Measurements from ENCODE around the gene STXBP5.

STXBP5 gene

DNA sequence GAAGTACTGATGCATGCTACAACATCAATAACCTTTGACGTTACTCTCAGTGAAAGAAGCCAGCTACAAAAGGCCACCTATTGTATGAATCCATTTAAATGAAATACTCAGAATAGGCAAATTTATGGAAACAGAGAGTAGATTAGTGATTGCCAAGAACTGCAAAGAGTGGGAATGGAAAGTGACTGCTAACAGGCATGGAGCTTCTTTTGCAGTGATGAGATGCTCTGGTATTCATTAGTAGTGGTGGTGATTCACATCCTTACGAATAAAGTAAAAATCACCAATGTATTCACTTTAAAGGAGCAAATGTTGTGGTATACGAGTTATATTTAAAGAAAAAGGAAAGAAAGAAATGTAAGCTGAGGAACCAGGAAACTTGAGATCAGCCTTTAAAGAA lies 177.5 kb downstream of the STXBP5 start:
- no peak for DNase-seq (ENCODE audit: low read depth in 2 of 2)

GRCh38 chr6:147382945-147383554 lies 178.8 kb downstream of the STXBP5 start:
- DNase-seq (ENCODE audit: low read depth in 2 of 2) = no peak

DNA sequence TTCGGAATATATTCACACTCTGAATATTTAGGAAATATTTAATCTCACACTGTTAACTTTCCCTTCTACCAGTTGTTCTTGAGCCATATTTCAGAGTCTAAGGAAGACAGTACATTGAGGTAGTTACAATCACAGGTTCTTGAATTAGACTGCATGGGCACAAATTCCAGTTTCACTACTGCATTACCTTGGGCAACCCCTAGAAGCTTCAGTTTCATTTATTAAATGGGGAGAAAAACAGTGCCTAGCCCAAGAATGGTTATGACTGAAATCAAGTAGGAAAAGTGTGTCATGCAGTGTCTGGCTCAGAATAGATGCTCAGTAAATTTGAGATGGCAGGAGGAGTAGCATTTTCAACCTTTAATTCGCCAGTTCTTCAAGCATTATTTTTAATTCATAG lies 179.8 kb downstream of the STXBP5 start:
- no peak for DNase-seq (ENCODE audit: low read depth in 2 of 2)

- DNase-seq (ENCODE audit: low read depth in 2 of 2) = no peak
These were observed 180.8 kb downstream of the STXBP5 start for GRCh38 chr6:147384737-147385710.

DNA sequence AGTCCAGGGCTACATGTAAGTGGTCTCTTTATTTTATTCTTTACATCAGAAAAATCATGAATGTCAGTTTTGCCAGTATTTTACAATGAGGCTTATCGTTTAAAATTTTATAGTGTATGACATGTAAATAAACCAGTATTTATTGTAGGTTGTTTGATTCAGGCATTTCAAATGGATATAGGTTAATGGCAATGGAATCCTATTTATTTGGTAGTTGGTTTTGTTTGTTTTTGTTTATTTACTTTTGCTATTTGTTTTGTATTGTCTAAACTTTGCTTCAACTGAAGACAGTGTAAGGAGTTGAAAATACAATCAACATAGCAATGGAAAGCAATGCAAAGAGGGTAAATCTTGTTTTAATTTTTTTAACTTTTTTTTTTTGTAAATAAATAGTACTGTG lies 185.2 kb downstream of the STXBP5 start:
- DNase-seq (ENCODE audit: low read depth in 2 of 2) = no peak

- no peak for DNase-seq (ENCODE audit: low read depth in 2 of 2)
These were observed 186.8 kb downstream of the STXBP5 start for GRCh38 chr6:147390909-147391536.

- DNase-seq (ENCODE audit: low read depth in 2 of 2) = no peak
These were observed 188.9 kb downstream of the STXBP5 start for GRCh38 chr6:147392917-147393625.

- DNase-seq (ENCODE audit: low read depth in 2 of 2) = no peak
These were observed 190.9 kb downstream of the STXBP5 start for GRCh38 chr6:147395158-147395557.

GRCh38 chr6:147397306-147397705 lies 193.1 kb downstream of the STXBP5 start:
- no peak for DNase-seq (ENCODE audit: low read depth in 2 of 2)

DNA sequence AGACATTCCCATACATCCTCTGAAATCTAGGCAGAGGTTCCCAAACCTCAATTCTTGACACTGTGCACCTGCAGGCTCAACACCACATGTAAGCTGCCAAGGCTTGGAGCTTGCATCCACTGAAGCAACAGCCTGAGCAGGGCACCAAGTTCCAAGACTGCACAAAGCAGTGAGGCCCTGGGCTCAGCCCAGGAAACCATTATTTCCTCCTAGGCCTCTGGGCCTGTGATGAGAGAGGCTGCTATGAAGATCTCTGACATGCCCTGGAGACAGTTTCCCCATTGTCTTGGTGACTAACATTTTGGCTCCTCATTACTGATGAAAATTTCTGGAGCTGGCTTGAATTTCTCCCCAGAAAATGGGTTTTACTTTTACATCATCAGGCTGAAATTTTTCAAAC lies 196.8 kb downstream of the STXBP5 start:
- no peak for DNase-seq (ENCODE audit: low read depth in 2 of 2)

- no peak for DNase-seq (ENCODE audit: low read depth in 2 of 2)
These were observed 197.6 kb downstream of the STXBP5 start for GRCh38 chr6:147401779-147402178.

DNA sequence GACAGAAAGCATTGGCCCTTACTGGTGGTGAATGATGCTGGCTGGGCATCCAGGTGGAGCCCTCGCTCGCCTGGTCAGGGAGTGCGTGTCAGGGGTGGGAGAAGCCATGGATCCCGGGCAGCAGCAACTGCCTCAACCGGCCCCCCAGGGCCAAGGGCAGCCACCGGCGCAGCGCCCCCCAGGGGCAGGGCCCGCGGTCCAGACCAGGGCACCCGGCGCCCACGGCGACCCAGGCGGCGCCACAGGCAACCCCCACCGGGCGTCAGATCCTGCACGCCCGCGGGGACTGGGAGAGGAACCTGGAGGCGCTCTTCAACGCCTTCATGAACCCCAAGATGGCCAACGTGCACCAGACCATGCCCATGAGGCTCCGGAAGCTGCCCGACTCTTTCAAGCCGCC lies 202.6 kb downstream of the STXBP5 start:
- DNase-seq (ENCODE audit: low read depth in 2 of 2) = no peak

DNA sequence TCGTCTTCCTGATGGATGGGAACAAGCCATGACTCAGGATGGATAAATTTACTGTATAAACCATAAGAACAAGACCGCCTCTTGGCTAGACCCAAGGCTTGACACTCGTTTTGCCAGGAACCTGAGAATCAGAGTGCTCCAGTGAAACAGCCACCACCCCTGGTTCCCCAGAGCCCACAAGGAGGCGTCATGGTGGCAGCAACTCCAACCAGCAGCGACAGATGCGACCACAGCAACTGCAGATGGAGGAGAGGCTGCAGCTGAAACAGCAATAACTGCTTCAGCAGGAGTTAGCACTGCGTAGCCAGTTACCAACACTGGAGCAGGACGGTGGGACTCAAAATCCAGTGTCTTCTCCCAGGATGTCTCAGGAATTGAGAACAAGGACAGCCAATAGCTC lies 203.4 kb downstream of the STXBP5 start:
- no peak for DNase-seq (ENCODE audit: low read depth in 2 of 2)

- no peak for DNase-seq (ENCODE audit: low read depth in 2 of 2)
These were observed 212.4 kb downstream of the STXBP5 start for GRCh38 chr6:147416622-147417021.

GRCh38 chr6:147417954-147418353 lies 213.7 kb downstream of the STXBP5 start:
- DNase-seq (ENCODE audit: low read depth in 2 of 2) = no peak

GRCh38 chr6:147418523-147418922 lies 214.3 kb downstream of the STXBP5 start:
- DNase-seq (ENCODE audit: low read depth in 2 of 2) = no peak

GRCh38 chr6:147421903-147422302 lies 217.7 kb downstream of the STXBP5 start:
- DNase-seq (ENCODE audit: low read depth in 2 of 2) = no peak

DNA sequence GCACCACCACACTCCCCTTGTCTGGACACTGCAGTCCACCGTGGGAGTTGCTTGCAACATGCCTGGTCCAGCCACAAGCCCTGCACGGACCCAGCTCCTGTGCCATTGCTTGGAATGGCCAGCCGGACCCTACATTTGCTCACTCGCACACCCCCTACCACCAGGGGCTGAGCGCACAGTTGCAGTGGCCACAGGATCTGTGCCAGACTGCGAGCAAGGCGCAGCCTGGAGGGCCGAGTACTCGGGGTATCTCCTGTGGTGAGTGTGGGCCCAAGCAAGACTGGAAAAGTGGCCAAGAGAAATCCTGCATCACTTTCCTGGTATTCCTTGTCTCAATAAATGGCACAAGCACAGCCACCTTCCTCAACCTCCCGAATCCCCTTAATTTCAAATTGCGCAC lies 218.9 kb downstream of the STXBP5 start:
- DNase-seq (ENCODE audit: low read depth in 2 of 2) = no peak

- no peak for DNase-seq (ENCODE audit: low read depth in 2 of 2)
These were observed 225.6 kb downstream of the STXBP5 start for GRCh38 chr6:147429794-147430193.

GRCh38 chr6:147430811-147431210 lies 226.6 kb downstream of the STXBP5 start:
- no peak for DNase-seq (ENCODE audit: low read depth in 2 of 2)

- no peak for DNase-seq (ENCODE audit: low read depth in 2 of 2)
These were observed 229.9 kb downstream of the STXBP5 start for GRCh38 chr6:147434076-147434475.

GRCh38 chr6:147434516-147434915 lies 230.3 kb downstream of the STXBP5 start:
- DNase-seq (ENCODE audit: low read depth in 2 of 2) = no peak

Data from stimulated activated CD8-positive, alpha-beta memory T cell treated with anti-CD3 and anti-CD28 coated beads, Interleukin-7, amount 100 ng/mL, for 4 hours (primary cell).